Kidney capillary endothelial cell (primary cell): Measurements from ENCODE around the gene ZNF74.
"Not testable (repeated sequence)": the region's sequence is repeated elsewhere in the genome, so short reads cannot be mapped to it uniquely, and the experiment has no call there.

ENCODE experiments used
- DNase-seq: peaks from one replicate; pipeline ENCODE4 v3.0.0-alpha.2; 2018; ENCODE audit warnings: low spot score

The ZNF74 gene

DNA sequence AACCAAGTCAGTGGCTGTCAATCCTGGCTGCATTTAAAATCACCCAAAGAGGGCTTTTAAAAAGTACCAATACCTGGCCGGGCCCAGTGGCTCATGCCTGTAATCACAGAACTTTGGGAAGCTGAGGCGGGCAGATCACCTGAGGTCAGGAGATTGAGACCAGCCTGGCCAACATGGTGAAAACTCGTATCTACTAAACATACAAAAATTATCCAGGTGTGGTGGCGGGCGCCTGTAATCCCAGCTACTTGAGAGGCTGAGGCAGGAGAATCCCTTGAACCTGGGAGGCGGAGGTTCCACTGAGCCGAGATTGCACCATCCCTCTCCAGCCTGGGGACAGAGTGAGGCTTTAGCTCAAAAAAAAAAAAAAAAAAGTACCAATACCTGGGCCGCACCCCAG lies 17.7 kb upstream of the ZNF74 start:
- DNase-seq = not testable (repeated sequence)

- not testable (repeated sequence) for DNase-seq
Observed at GRCh38 chr22:20376983-20377382, 17.0 kb upstream of the ZNF74 start.

DNA sequence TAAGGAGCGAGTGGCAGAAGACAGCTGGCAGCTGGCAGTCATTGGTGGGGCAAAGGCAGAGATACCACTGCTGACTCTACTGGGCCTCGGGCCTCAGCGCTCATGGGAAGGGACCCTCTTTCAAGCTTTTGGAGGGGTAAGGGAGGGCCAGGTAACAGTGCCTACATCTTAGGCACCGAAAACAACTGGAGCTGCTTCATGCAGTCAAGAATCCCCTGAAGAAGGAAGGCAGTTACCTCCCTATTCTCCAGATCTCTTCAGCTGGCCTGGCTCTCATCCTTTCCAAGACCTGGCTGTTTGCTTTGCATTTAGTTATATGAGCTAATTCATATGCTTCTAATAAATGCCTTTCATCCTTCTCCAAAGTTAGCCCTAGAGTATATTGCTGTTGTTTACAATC lies 15.8 kb upstream of the ZNF74 start:
- no peak for DNase-seq

GRCh38 chr22:20378684-20379083 lies 15.3 kb upstream of the ZNF74 start:
- DNase-seq = not testable (repeated sequence)

DNA sequence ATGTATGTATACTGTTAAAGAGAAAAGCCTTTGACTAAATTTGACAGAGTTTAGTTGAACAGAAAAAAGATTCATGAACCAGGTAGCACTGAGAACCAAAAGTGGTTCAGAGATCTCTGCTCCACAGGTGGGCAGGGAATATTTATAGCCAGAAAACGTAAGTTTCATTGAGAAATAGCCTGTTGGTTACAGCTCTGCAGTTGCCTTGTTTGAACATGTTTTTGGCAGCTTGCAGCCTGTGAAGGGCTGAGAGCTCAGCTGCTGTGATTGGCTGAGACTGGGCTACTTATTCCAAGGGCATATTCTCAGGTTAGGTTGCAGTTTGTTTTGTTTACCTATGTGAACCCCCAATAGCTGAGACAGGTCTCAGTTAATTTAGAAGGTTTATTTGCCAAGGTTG lies 13.5 kb upstream of the ZNF74 start:
- no peak for DNase-seq

GRCh38 chr22:20383538-20383937 lies 10.4 kb upstream of the ZNF74 start:
- no peak for DNase-seq

DNA sequence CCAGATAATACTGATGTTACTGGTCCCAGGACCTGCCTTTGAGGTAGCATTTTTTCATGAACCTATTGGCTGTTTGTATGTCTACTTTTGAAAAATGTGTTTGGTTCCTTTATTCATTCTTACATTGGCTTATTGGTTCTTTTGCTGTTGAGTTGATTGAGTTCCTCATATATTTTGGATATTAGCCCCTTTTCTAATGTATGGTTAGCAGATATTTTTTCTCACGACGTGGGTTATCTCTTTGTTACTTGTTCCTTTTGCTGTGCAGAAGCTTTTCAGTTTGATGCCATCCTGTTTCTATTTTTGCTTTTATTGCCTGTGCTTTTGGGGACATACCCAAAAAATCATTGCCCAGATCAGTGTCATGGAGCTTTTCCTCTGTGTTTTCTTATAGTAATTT lies 9.8 kb upstream of the ZNF74 start:
- no peak for DNase-seq

DNA sequence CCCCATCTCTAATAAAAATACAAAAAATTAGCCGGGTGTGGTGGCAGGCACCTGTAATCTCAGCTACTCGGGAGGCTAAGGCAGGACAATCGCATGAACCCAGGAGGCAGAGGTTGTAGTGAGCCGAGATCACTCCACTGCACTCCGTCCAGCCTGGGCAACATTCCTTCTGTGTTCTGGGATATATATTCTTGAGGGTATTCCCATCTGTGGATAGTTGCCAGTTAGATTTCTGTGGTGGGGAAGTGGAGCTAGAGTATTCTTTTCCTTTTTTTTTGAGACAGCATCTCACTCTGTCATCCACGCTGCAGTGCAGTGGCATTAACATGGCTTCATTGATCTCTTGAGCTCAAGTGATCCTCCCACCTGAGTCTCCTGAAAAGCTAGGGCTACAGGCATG lies 9.1 kb upstream of the ZNF74 start:
- no peak for DNase-seq

- DNase-seq = no peak
Observed at GRCh38 chr22:20386336-20386735, 7.6 kb upstream of the ZNF74 start.

GRCh38 chr22:20386972-20387371 lies 7.0 kb upstream of the ZNF74 start:
- DNase-seq = no peak

GRCh38 chr22:20388200-20388599 lies 5.8 kb upstream of the ZNF74 start:
- no peak for DNase-seq

- DNase-seq = no peak
Observed at GRCh38 chr22:20389288-20389687, 4.7 kb upstream of the ZNF74 start.

DNA sequence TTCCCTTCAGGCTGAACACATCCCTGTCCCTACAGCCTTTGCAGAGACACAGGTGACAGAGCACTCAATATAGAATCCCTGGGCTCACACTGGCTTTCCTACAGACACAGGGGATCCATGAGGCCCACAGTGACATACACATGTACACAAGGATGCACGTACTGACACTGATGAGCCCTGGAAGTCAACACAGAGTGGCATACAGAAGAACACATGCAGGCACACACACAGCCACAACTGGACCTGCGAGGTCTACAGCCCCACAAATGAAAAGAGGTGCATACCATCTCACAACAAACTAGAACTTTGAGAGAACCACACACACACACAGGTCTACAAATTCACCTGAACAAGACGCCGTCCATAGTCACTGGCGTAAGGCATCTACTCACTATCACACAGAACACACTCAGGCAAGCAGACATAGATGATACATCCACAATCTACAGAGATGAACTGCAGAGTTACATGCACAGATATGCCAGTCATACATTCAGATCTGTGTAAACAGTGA lies 3.5 kb upstream of the ZNF74 start:
- DNase-seq = no peak

GRCh38 chr22:20391222-20391621 lies 2.7 kb upstream of the ZNF74 start:
- no peak for DNase-seq

GRCh38 chr22:20392365-20392881 lies 1.5 kb upstream of the ZNF74 start:
- not testable (repeated sequence) for DNase-seq

DNA sequence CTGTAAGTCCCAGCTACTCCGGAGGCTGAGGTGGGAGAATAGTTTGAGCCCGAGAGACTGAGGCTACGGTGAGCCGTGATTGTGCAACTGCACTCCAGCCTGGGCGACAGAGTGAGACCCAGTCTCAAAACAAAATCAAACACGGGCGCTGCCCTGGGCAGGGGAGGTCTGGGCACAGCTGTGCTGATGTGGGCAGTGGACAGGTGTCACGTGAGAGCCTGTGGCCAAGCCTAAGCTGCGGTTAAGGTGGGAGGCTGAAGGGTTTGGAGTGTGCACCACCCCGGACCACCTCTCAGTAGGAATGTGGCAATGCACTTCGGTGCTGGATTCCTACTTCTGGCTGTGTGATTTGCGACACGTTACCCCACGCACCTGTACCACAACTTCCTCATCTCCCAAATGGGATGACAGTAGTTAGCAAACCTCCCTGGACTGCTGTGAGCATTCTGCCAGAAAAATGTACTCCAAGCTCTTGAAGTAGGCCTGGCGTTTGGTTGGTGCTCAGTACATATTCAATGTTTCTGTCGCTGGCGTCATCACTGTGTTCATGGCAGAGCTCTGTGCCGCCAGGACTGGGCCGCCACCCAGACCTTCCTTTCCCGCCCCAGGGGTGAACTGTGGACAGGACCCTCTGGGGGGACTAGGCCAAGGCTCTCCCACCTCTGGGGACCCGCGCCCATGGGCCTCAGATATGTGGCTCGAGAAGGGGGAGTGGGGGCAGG lies 807 bp upstream of the ZNF74 start:
- no peak for DNase-seq

DNA sequence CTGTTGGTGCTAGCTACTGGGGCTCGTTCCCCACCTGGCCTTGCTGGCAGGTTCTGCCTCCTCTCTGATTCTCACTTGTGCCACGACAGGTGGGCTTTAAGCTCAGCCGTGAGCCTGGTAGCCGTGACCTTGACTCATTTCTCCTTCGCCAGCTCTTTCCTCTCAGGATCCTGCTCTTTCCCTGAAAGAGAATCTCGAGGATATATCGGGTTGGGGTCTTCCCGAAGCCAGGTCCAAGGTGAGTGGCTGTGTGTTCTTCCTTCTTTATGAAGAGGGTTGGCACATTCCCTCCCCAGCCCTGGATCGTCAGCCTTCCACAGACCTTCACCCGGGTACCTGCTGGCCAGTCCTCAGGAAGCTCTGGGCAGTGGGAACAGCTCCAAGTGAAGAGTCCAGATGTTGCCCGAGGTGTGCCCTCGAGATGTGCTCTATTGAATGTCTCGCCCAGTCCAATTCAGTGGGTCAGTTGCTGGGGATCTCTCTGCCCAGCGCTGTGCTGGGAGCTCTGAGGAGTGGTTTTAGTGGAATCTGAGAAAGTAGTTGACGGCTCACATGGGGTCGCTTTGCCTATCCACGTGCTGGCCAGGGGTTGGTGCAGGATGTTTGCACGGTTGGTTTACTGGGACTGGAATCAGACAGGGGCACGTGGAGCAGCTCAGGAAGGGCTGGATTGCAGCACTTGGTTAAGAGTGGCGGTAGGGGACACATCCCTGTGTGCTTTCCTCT lies 1.4 kb downstream of the ZNF74 start:
- no peak for DNase-seq

DNA sequence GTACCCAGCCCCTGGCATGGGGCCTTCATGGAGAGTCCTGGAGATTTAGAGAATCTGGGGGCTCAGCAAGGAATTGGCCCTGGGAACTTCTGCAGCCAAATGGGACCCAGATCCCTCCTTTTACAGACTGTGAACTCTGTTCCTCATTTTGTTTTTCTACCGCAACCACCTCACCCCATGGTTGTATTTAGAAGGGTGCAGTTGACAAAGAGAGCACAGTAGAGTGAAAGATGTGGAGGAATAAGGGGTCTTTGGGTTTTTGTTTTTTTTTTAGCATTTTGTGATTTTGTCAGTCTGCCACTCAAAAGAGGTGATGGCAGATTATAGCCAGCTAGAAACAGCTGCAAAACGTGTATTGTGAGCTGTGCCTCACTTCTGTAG lies 1.9 kb downstream of the ZNF74 start:
- DNase-seq = no peak

DNA sequence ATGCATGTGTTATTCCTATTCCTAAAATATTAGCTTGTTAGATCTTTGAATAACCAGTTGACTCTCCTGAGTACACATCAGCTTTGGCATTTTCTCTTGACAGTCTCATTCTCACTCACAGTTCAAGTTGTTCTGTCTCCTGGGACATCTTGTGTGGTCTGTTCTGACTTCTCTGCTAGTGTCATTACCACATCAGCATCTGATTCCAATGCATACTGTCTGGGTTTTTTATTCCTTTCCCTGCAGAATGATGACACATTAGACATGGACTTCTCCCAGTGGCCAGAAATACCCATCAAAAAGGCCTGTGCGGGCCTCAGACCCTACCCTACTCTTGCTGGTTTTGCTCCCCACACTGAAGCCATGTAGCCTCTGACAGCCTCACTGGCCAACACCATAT lies 2.7 kb downstream of the ZNF74 start:
- no peak for DNase-seq

DNA sequence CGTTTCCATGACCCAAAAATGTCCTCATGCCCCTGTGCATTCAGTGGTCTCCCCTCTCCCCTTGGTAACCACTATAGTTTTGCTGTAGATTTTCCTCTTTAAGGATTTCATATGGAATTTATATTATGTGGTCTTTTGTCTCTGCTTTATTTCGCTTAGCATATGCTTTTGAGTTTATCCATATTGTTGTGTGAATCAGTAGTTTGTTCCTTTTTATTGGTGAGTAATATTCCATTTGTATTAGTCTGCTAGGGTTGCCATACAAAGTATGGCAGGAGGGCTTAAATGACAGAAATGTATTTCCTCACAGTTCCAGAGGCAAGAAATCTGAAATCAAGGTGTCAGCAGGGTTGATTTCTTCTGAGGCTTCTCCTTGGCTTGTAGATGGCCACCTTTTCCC lies 3.5 kb downstream of the ZNF74 start:
- DNase-seq = no peak

GRCh38 chr22:20398420-20398819 lies 4.5 kb downstream of the ZNF74 start:
- no peak for DNase-seq

GRCh38 chr22:20399866-20400605 lies 6.1 kb downstream of the ZNF74 start:
- DNase-seq = no peak
